Testis (tissue), 3 donors: Measurements from ENCODE around the gene C5orf46. TPM values are rescaled to one million over a fixed set of nuclear protein-coding genes. Genes with fewer than 3 reads are reported as not detected.

Source experiments
- DNase-seq: peaks from one replicate; pipeline ENCODE4 v3.0.0-alpha.2; 2019
- H3K27ac ChIP-seq, 2 donors: fragments of 200-600 bp; sonication (generic); one replicate each; pipeline ENCODE4 v1.5.1; 2019
- H3K27me3 ChIP-seq: fragments of 200-600 bp; sonication (generic); one replicate; pipeline ENCODE4 v1.5.1; 2019
- H3K36me3 ChIP-seq: fragments of 200-600 bp; sonication (generic); one replicate; pipeline ENCODE4 v1.5.1; 2017; ENCODE audit warnings: low read depth; ENCODE audit errors: missing control alignments
- H3K4me1 ChIP-seq: fragments of 200-600 bp; sonication (generic); one replicate; pipeline ENCODE4 v1.5.1; 2019
- H3K4me3 ChIP-seq, 2 donors: fragments of 200-600 bp; sonication (generic); one replicate each; pipeline ENCODE4 v1.5.1; 2017 to 2019
- H3K9me3 ChIP-seq: fragments of 200-600 bp; sonication (generic); one replicate; pipeline ENCODE4 v1.5.1; 2017
- POLR2A ChIP-seq: fragments of 450-650 bp; IDR thresholded peaks from one replicate; pipeline ENCODE4 v1.6.1; 2017; ENCODE audit warnings: antibody characterized with exemption, mild to moderate bottlenecking, moderate library complexity
- WGBS, 2 donors: methylation state at CpG; one replicate each; pipeline ENCODE4 v1.1.5; 2018; 5-methylcytosine and 5-hydroxymethylcytosine counted together
- intact Hi-C: fragments of 100-400 bp; cut with DNase I; formaldehyde crosslinking; loops from one replicate; pipeline ENCODE4 v1.15.1; 2023; ENCODE audit warnings: low total_unique reads
- polyA plus RNA-seq: library from polyadenylated mRNA; stranded (reverse); fragments of 350-450 nt; fragmentation: Illumina TruSeq; extraction: RNeasy Lipid Tissue Mini Kit (QIAGEN cat#74804); gene quantifications from one replicate; pipeline ENCODE4 v1.2.3, GENCODE V29; 2014; ENCODE audit warnings: low read depth, low replicate concordance; ENCODE audit not compliant: insufficient read depth
- total RNA-seq, 2 donors: library from RNA; depleted of rRNA; stranded (reverse); fragments of >200 nt; gene quantifications; one replicate each; pipeline ENCODE4 v1.2.3, GENCODE V29; 2016
- TF ChIP-seq, protein P1 (sequence below), 3 experiments: fragments of 450-650 bp in 2 of 3; fragments of 200-600 bp in 1 of 3; sonication (generic) in 1 of 3; IDR thresholded peaks; one replicate each; pipeline ENCODE4 v1.5.1; 2016 to 2019; ENCODE audit warnings: antibody characterized with exemption in 3 of 3, mild to moderate bottlenecking in 2 of 3, moderate library complexity in 1 of 3

The C5orf46 gene
- total and polyA plus RNA-seq, 3 donors from 2014 or later, result 5.1 to 25.8 (median 6.1) TPM

DNA sequence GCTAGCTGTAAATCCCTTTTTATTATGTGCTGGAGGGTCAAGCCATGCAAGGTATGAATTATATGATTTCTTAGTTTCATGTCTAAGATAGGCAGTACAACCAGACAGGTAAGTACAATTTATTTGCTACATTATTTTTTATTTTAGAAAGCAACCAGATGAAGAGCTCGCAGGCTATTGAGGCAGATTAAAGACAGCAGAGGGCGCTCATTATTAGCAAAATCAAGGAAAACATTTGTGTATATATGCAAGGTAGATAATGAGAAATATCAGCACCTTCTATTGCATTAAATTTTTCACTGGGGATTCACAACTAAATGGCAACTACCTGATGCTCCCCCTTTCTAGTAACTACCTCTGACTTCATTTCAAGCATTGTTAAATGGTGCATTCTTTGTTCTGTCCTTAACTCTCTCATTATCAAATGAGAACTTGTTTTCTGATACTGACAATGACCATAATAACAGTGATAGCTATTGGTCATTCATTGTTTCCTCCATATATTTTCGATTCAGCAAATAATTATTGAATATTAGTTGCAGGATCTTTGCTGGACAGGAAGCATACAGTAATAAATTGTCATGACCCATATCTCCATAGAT, 19.2 kb downstream of the C5orf46 start:
- 26 to 30% methylated on average over 3 of the region's 3 CpGs for WGBS, 2 donors
- Histone ChIP-seq H3K9me3 (no peaks in the 10 kb centered on the region), H3K4me3 (no peak overlapping the region), H3K27me3 (no peaks in the 10 kb centered on the region), H3K27ac (no peak overlapping the region), H3K36me3 (no peaks in the 10 kb centered on the region), H3K4me1 (no peaks in the 10 kb centered on the region)
- intact Hi-C loops, result no loop called here
- peak; percentile 16 for DNase-seq
- TF ChIP-seq, protein P1, sequence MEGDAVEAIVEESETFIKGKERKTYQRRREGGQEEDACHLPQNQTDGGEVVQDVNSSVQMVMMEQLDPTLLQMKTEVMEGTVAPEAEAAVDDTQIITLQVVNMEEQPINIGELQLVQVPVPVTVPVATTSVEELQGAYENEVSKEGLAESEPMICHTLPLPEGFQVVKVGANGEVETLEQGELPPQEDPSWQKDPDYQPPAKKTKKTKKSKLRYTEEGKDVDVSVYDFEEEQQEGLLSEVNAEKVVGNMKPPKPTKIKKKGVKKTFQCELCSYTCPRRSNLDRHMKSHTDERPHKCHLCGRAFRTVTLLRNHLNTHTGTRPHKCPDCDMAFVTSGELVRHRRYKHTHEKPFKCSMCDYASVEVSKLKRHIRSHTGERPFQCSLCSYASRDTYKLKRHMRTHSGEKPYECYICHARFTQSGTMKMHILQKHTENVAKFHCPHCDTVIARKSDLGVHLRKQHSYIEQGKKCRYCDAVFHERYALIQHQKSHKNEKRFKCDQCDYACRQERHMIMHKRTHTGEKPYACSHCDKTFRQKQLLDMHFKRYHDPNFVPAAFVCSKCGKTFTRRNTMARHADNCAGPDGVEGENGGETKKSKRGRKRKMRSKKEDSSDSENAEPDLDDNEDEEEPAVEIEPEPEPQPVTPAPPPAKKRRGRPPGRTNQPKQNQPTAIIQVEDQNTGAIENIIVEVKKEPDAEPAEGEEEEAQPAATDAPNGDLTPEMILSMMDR (IDR thresholded peaks at IDR 0.05), result peak; percentile 8 to 42 (median 16)
- TF ChIP-seq POLR2A, result no peak

DNA sequence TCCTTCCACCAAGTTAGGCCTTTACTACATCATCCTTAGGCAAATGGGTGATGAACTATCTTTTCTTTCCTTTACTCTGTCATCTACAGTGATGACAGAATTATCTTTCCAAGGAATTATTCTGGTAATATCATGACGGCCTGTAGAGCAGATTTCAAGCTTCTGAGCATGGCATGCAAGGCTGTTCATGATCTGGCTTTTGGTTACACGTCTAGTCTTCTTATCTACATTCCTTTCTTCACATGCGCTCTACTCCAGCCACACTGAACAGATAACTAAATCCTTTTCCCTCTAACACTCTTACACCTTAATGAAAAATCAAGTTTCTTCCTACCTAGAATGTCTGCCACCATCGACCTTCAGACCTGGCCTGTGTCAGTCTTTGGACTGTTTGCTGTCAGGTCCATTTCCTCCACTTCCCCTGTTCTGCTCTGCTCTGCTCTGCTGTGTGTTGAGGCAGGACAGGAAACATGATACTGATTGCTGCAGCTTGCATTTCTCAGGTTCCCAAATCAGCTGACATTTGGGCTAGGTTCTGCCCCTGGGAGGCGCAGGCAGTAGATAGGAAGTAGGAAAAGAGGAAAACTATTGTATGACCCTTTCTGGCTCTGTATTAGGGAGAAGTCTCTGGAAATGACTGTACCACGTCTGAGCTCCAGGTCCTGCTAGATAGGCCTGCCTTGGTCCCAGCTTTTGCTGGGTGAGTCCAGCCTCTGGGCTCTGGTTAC, 23.6 kb downstream of the C5orf46 start:
- no peak overlapping the region for H3K4me3 ChIP-seq
- H3K27ac ChIP-seq, result no peak overlapping the region
- 54 to 58% methylated on average over 6 of the region's 6 CpGs for WGBS, 2 donors
- TF ChIP-seq POLR2A, result no peak
- TF ChIP-seq, protein P1 (IDR thresholded peaks at IDR 0.05), result no peak
- no peak for DNase-seq
- no peaks in the 10 kb centered on the region for H3K9me3 ChIP-seq
- intact Hi-C loops, result no loop called here
- no peaks in the 10 kb centered on the region for H3K27me3 ChIP-seq
- no peaks in the 10 kb centered on the region for H3K36me3 ChIP-seq
- H3K4me1 ChIP-seq, result no peaks in the 10 kb centered on the region

DNA sequence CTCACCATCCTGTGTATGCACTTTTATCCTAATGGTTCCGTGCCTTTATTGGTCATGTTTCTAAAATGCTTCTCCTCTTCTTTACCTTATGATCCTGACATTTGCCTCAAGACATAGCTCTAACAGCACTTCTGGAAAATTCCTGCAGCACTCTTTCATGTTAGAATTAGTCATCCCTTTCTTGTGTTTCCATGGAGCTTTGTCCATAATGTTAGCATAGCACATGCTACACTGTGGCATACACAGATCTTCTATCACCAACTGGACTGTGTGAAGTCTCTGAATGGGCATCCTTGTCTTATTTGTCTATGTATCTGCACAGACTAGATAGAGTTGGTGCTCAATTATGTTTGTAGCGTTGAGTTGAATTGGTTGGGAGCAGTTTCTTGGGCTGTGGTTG, 25.9 kb downstream of the C5orf46 start:
- intact Hi-C loops, result no loop called here

DNA sequence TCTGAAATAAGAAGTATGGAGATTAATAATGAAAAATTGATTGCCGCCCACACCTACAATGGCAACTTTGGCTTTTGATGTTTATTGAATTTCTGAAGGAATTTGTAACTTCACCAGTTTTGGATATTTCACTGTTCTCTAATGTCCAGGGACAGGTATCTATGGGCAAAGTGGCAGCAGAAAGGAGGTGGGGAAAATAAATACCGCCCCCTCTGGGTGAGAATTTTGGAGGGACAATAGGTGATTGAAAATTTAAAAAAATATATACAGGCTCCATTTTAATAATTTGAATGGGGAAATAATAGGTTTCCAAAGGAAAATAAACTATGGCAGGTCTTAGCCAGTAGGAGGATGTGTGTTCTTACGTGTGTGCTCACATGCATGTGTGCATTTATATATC, 26.6 kb downstream of the C5orf46 start:
- no peak overlapping the region for H3K4me3 ChIP-seq
- TF ChIP-seq POLR2A, result no peak
- TF ChIP-seq, protein P1 (IDR thresholded peaks at IDR 0.05), result no peak
- intact Hi-C loops, result no loop called here
- WGBS, 2 donors, result 94 to 96% methylated on average over 3 of the region's 3 CpGs
- H3K27ac ChIP-seq, result no peak overlapping the region
- no peaks in the 10 kb centered on the region for H3K27me3 ChIP-seq
- no peaks in the 10 kb centered on the region for H3K36me3 ChIP-seq
- no peak for DNase-seq
- no peaks in the 10 kb centered on the region for H3K4me1 ChIP-seq
- H3K9me3 ChIP-seq, result no peaks in the 10 kb centered on the region

More for the DNA sequence above, 25.9 kb downstream of the C5orf46 start:
- no peaks in the 10 kb centered on the region for H3K4me1 ChIP-seq
- no peak for DNase-seq
- TF ChIP-seq, protein P1 (IDR thresholded peaks at IDR 0.05), result no peak
- TF ChIP-seq POLR2A, result no peak
- no peak overlapping the region for H3K4me3 ChIP-seq
- no peaks in the 10 kb centered on the region for H3K27me3 ChIP-seq
- WGBS, 2 donors, result 92 to 94% methylated on average over 2 of the region's 2 CpGs
- H3K27ac ChIP-seq, result no peak overlapping the region
- H3K36me3 ChIP-seq, result no peaks in the 10 kb centered on the region
- no peaks in the 10 kb centered on the region for H3K9me3 ChIP-seq
